Measurements from ENCODE around the gene ENOX1. TPM values are rescaled to one million over a fixed set of nuclear protein-coding genes. Genes with fewer than 3 reads are reported as not detected.

Gene ENOX1
- polyA plus RNA-seq, 1 donor (not counting 4 experiments of a cell fraction or from before 2014, with no cell fraction given): 1.1 TPM

GRCh38 chr13:43355774-43356173, 431.0 kb downstream of the ENOX1 start:
- Histone ChIP-seq H3K27me3 (ENCODE audit: control insufficient read depth, extremely low read depth, insufficient read depth, low read length) (no peaks in the 10 kb centered on the region), H3K79me2 (ENCODE audit: control insufficient read depth, insufficient read depth, low read length) (no peaks in the 10 kb centered on the region), H3K9me1 (ENCODE audit: control insufficient read depth, extremely low read depth, insufficient read depth, low read length) (no peaks in the 10 kb centered on the region), H3K36me3 (ENCODE audit: control insufficient read depth in 2 of 2, extremely low read depth in 1 of 2, insufficient read depth in 2 of 2, low read length in 2 of 2) (no peaks in the 10 kb centered on the region), H3K4me2 (ENCODE audit: control insufficient read depth, extremely low read depth, insufficient read depth, low read depth, low read length) (no peak overlapping the region), H3K9ac (ENCODE audit: control insufficient read depth, extremely low read depth, insufficient read depth, low read length) (no peak overlapping the region), H2AFZ (ENCODE audit: control insufficient read depth, low read length) (no peak overlapping the region), H4K20me1 (ENCODE audit: control insufficient read depth, extremely low read depth, insufficient read depth, low read length) (no peaks in the 10 kb centered on the region), H3K27ac (ENCODE audit: control insufficient read depth, insufficient read depth, low read length) (no peak overlapping the region), H3K9me3 (ENCODE audit: control insufficient read depth, low read depth, low read length) (no peaks in the 10 kb centered on the region), H3K4me3 (ENCODE audit: control insufficient read depth in 2 of 3, extremely low read depth in 1 of 3, insufficient read depth in 2 of 3, low read depth in 1 of 3, low read length in 3 of 3) (no peak overlapping the region), H3K4me1 (ENCODE audit: control insufficient read depth, extremely low read depth, insufficient read depth, low read length) (no peaks in the 10 kb centered on the region)
- TF ChIP-seq CTCF (optimal IDR thresholded peaks at IDR 0.05 in 1 of 3, IDR thresholded peaks at IDR 0.05 in 1 of 3, conservative IDR thresholded peaks at IDR 0.05 in 1 of 3; ENCODE audit: extremely low read depth in 1 of 3, insufficient read depth in 2 of 3, low read length in 3 of 3): no peak
- no peak for TF ChIP-seq EZH2 (IDR thresholded peaks at IDR 0.05; ENCODE audit: low read length)
- dilution Hi-C loops (cut with MboI; ENCODE audit: extremely low pct_ligation_motif_present, low sequenced_read_pairs): no loop called here
- no peak for DNase-seq (ENCODE audit: low read depth, low spot score)
- no peak for FAIRE-seq

- Histone ChIP-seq H3K27ac (ENCODE audit: control insufficient read depth, insufficient read depth, low read length) (no peak overlapping the region), H3K9me1 (ENCODE audit: control insufficient read depth, extremely low read depth, insufficient read depth, low read length) (no peaks in the 10 kb centered on the region), H3K4me1 (ENCODE audit: control insufficient read depth, extremely low read depth, insufficient read depth, low read length) (no peaks in the 10 kb centered on the region), H3K79me2 (ENCODE audit: control insufficient read depth, insufficient read depth, low read length) (no peaks in the 10 kb centered on the region), H3K9me3 (ENCODE audit: control insufficient read depth, low read depth, low read length) (no peaks in the 10 kb centered on the region), H3K4me2 (ENCODE audit: control insufficient read depth, extremely low read depth, insufficient read depth, low read depth, low read length) (no peak overlapping the region), H4K20me1 (ENCODE audit: control insufficient read depth, extremely low read depth, insufficient read depth, low read length) (no peaks in the 10 kb centered on the region), H3K9ac (ENCODE audit: control insufficient read depth, extremely low read depth, insufficient read depth, low read length) (no peak overlapping the region), H3K27me3 (ENCODE audit: control insufficient read depth, extremely low read depth, insufficient read depth, low read length) (no peaks in the 10 kb centered on the region), H3K36me3 (ENCODE audit: control insufficient read depth in 2 of 2, extremely low read depth in 1 of 2, insufficient read depth in 2 of 2, low read length in 2 of 2) (no peaks in the 10 kb centered on the region), H2AFZ (ENCODE audit: control insufficient read depth, low read length) (no peak overlapping the region), H3K4me3 (ENCODE audit: control insufficient read depth in 2 of 3, extremely low read depth in 1 of 3, insufficient read depth in 2 of 3, low read depth in 1 of 3, low read length in 3 of 3) (no peak overlapping the region)
- TF ChIP-seq CTCF (optimal IDR thresholded peaks at IDR 0.05 in 1 of 3, IDR thresholded peaks at IDR 0.05 in 1 of 3, conservative IDR thresholded peaks at IDR 0.05 in 1 of 3; ENCODE audit: extremely low read depth in 1 of 3, insufficient read depth in 2 of 3, low read length in 3 of 3) (no peak), EZH2 (IDR thresholded peaks at IDR 0.05; ENCODE audit: low read length) (no peak)
- dilution Hi-C loops (cut with MboI; ENCODE audit: extremely low pct_ligation_motif_present, low sequenced_read_pairs): no loop called here
- FAIRE-seq (no peak), DNase-seq (ENCODE audit: low read depth, low spot score) (no peak)
Measured at GRCh38 chr13:43354153-43354945, 432.4 kb downstream of the ENOX1 start.

Data from keratinocyte (primary cell).